MM.1S (cell line): ENCODE results near the gene DNAH10.

Experiments used
- DNase-seq: peaks from one replicate; pipeline ENCODE4 v3.0.0-alpha.2; 2015
- H2AFZ ChIP-seq: fragments of 300-600 bp; sonication (generic); 2 replicates; pipeline ENCODE4 v1.6.0; 2016; ENCODE audit warnings: antibody characterized with exemption, low read length
- H3F3A ChIP-seq: fragments of 300-600 bp; sonication (generic); 2 replicates; pipeline ENCODE4 v1.6.1; 2016; ENCODE audit warnings: mild to moderate bottlenecking, antibody characterized with exemption, low read length, moderate library complexity, mixed read lengths; ENCODE audit not compliant: insufficient read depth
- H3K27ac ChIP-seq: fragments of 300-600 bp; sonication (generic); 2 replicates; pipeline ENCODE4 v1.5.1; 2016; ENCODE audit warnings: mild to moderate bottlenecking, low read length
- H3K27me3 ChIP-seq: fragments of 300-600 bp; sonication (generic); replicated peaks from 2 replicates; pipeline ENCODE4 v1.6.0; 2016; ENCODE audit warnings: low read length; ENCODE audit not compliant: insufficient read depth
- H3K36me3 ChIP-seq: fragments of 300-600 bp; sonication (generic); replicated peaks from 2 replicates; pipeline ENCODE4 v1.6.1; 2016; ENCODE audit warnings: mild to moderate bottlenecking, low read length, mixed read lengths; ENCODE audit not compliant: insufficient read depth
- H3K4me1 ChIP-seq: fragments of 300-600 bp; sonication (generic); 2 replicates; pipeline ENCODE4 v1.6.1; 2016; ENCODE audit warnings: low read length, mixed read lengths
- H3K4me2 ChIP-seq: fragments of 300-600 bp; sonication (generic); 2 replicates; pipeline ENCODE4 v1.6.0; 2016; ENCODE audit warnings: low read depth, low read length
- H3K4me3 ChIP-seq: fragments of 300-600 bp; sonication (generic); 2 replicates; pipeline ENCODE4 v1.5.1; 2016; ENCODE audit warnings: low read length, mixed read lengths
- H3K79me2 ChIP-seq: fragments of 300-600 bp; sonication (generic); 2 replicates; pipeline ENCODE4 v1.6.1; 2016; ENCODE audit warnings: mixed run types, low read length, mixed read lengths
- H3K9ac ChIP-seq: fragments of 300-600 bp; sonication (generic); 2 replicates; pipeline ENCODE4 v1.6.1; 2016; ENCODE audit warnings: low read length, mixed read lengths
- H3K9me2 ChIP-seq: fragments of 300-600 bp; sonication (generic); replicated peaks from 2 replicates; pipeline ENCODE4 v1.6.1; 2016; ENCODE audit warnings: mild to moderate bottlenecking, low read length, mixed read lengths; ENCODE audit not compliant: insufficient read depth
- H3K9me3 ChIP-seq: fragments of 300-600 bp; sonication (generic); replicated peaks from 2 replicates; pipeline ENCODE4 v1.6.1; 2016; ENCODE audit warnings: mild to moderate bottlenecking, low read length, mixed read lengths; ENCODE audit not compliant: insufficient read depth
- H4K20me1 ChIP-seq: fragments of 300-600 bp; sonication (generic); 2 replicates; pipeline ENCODE4 v1.6.1; 2016; ENCODE audit warnings: mild to moderate bottlenecking, low read length, moderate library complexity, mixed read lengths; ENCODE audit not compliant: insufficient read depth
- EZH2 ChIP-seq: fragments of 300-600 bp; sonication (generic); optimal IDR thresholded peaks from 2 replicates; pipeline ENCODE3; 2017; ENCODE audit warnings: low read depth, mild to moderate bottlenecking, antibody characterized with exemption, low read length, mixed read lengths
- EZH2phosphoT487 ChIP-seq: fragments of 300-600 bp; sonication (generic); IDR thresholded peaks from 2 replicates; pipeline ENCODE4 v1.6.1; 2018; ENCODE audit warnings: antibody characterized with exemption, low read length
- TF ChIP-seq, protein P1 (sequence below): fragments of 300-600 bp; sonication (generic); IDR thresholded peaks from 2 replicates; pipeline ENCODE4 v1.5.1; 2016; ENCODE audit warnings: antibody characterized with exemption, low read length, mixed read lengths

The DNAH10 gene

GRCh38 chr12:123891011-123891410 lies 128.9 kb downstream of the DNAH10 start:
- H3K27ac ChIP-seq, result no peak overlapping the region
- no peaks in the 10 kb centered on the region for H3K79me2 ChIP-seq
- H2AFZ ChIP-seq, result no peak overlapping the region
- H3K4me1 ChIP-seq, result no peaks in the 10 kb centered on the region
- no peak for TF ChIP-seq EZH2phosphoT487
- TF ChIP-seq EZH2, result no peak
- TF ChIP-seq, protein P1, sequence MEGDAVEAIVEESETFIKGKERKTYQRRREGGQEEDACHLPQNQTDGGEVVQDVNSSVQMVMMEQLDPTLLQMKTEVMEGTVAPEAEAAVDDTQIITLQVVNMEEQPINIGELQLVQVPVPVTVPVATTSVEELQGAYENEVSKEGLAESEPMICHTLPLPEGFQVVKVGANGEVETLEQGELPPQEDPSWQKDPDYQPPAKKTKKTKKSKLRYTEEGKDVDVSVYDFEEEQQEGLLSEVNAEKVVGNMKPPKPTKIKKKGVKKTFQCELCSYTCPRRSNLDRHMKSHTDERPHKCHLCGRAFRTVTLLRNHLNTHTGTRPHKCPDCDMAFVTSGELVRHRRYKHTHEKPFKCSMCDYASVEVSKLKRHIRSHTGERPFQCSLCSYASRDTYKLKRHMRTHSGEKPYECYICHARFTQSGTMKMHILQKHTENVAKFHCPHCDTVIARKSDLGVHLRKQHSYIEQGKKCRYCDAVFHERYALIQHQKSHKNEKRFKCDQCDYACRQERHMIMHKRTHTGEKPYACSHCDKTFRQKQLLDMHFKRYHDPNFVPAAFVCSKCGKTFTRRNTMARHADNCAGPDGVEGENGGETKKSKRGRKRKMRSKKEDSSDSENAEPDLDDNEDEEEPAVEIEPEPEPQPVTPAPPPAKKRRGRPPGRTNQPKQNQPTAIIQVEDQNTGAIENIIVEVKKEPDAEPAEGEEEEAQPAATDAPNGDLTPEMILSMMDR, result no peak
- no peaks in the 10 kb centered on the region for H3K9me2 ChIP-seq
- 0 out of 2 replicates have a peak, but pooled peaks cover 3% of the 10 kb centered on the region for H3K27me3 ChIP-seq
- H3K9ac ChIP-seq, result no peak overlapping the region
- no peaks in the 10 kb centered on the region for H4K20me1 ChIP-seq
- H3K4me2 ChIP-seq, result no peak overlapping the region
- no peak overlapping the region for H3K4me3 ChIP-seq
- no peaks in the 10 kb centered on the region for H3K36me3 ChIP-seq
- no peaks in the 10 kb centered on the region for H3F3A ChIP-seq
- no peak for DNase-seq
- H3K9me3 ChIP-seq, result no peaks in the 10 kb centered on the region

- H4K20me1 ChIP-seq, result no peaks in the 10 kb centered on the region
- H3K9ac ChIP-seq, result no peak overlapping the region
- no peaks in the 10 kb centered on the region for H3F3A ChIP-seq
- H3K9me3 ChIP-seq, result no peaks in the 10 kb centered on the region
- no peaks in the 10 kb centered on the region for H3K36me3 ChIP-seq
- TF ChIP-seq EZH2, result no peak
- TF ChIP-seq, protein P1, result no peak
- TF ChIP-seq EZH2phosphoT487, result no peak
- H2AFZ ChIP-seq, result no peak overlapping the region
- DNase-seq, result no peak
- H3K79me2 ChIP-seq, result no peaks in the 10 kb centered on the region
- no peak overlapping the region for H3K4me2 ChIP-seq
- no peak overlapping the region for H3K27ac ChIP-seq
- no peaks in the 10 kb centered on the region for H3K4me1 ChIP-seq
- H3K27me3 ChIP-seq, result 0 out of 2 replicates have a peak, but pooled peaks cover 3% of the 10 kb centered on the region
- H3K4me3 ChIP-seq, result no peak overlapping the region
- H3K9me2 ChIP-seq, result no peaks in the 10 kb centered on the region
Observed at GRCh38 chr12:123891516-123892179, 129.5 kb downstream of the DNAH10 start.

GRCh38 chr12:123892180-123892559 lies 130.1 kb downstream of the DNAH10 start:
- TF ChIP-seq, protein P1, result no peak
- TF ChIP-seq EZH2, result no peak
- TF ChIP-seq EZH2phosphoT487, result no peak
- no peak overlapping the region for H3K4me2 ChIP-seq
- no peaks in the 10 kb centered on the region for H3K9me3 ChIP-seq
- H3K4me1 ChIP-seq, result no peaks in the 10 kb centered on the region
- DNase-seq, result no peak
- H2AFZ ChIP-seq, result no peak overlapping the region
- H3K36me3 ChIP-seq, result no peaks in the 10 kb centered on the region
- H3K27ac ChIP-seq, result no peak overlapping the region
- H3K27me3 ChIP-seq, result 0 out of 2 replicates have a peak, but pooled peaks cover 3% of the 10 kb centered on the region
- H3K9ac ChIP-seq, result no peak overlapping the region
- no peaks in the 10 kb centered on the region for H4K20me1 ChIP-seq
- no peaks in the 10 kb centered on the region for H3F3A ChIP-seq
- no peaks in the 10 kb centered on the region for H3K79me2 ChIP-seq
- H3K4me3 ChIP-seq, result no peak overlapping the region
- H3K9me2 ChIP-seq, result no peaks in the 10 kb centered on the region
